SK-N-SH (cell line): ENCODE results near the gene COG3. TPM values are rescaled to one million over a fixed set of nuclear protein-coding genes. Genes with fewer than 3 reads are reported as not detected.

ENCODE experiments used
- CTCF ChIA-PET: fragments of 300-600, 350-600 bp; formaldehyde crosslinking; extraction: SDS; loops from one replicate; lab custom pipeline; 2021; lab: Yijun Ruan, JAX
- POLR2A ChIA-PET: fragments of 350-600 bp; sonication (Branson Sonifier 250); formaldehyde crosslinking; extraction: SDS; loops from one replicate; lab custom pipeline; 2020; ENCODE audit warnings: antibody characterized with exemption, inconsistent platforms; lab: Yijun Ruan, JAX
- DNase-seq: peaks from one replicate; pipeline ENCODE4 v3.0.0; 2012
- H2AFZ ChIP-seq: fragments of 200-600 bp; sonication (generic); 2 replicates; pipeline ENCODE4 v1.8.1; 2016; ENCODE audit warnings: antibody characterized with exemption, mild to moderate bottlenecking, low read depth
- H3F3A ChIP-seq: fragments of 200-600 bp; sonication (generic); replicated peaks from 2 replicates; pipeline ENCODE3; 2016; ENCODE audit warnings: antibody characterized with exemption, mild to moderate bottlenecking; ENCODE audit not compliant: insufficient read depth
- H3K27ac ChIP-seq, 2 experiments: fragments of 200-500 bp in 1 of 2; fragments of 200-600 bp in 1 of 2; sonication (Bioruptor generic) in 1 of 2; sonication (generic), shearing (Covaris generic) in 1 of 2; 2 replicates each; pipeline versions ENCODE4 v1.5.1 to v1.6.1; 2014 to 2016; ENCODE audit warnings: low read depth in 2 of 2, inconsistent platforms in 1 of 2, low read length in 1 of 2, mild to moderate bottlenecking in 1 of 2, mixed read lengths in 1 of 2
- H3K27me3 ChIP-seq: fragments of 200-600 bp; sonication (generic), shearing (Covaris generic); 2 replicates; pipeline ENCODE4 v1.6.1; 2016; ENCODE audit warnings: mixed run types; ENCODE audit not compliant: insufficient read depth
- H3K36me3 ChIP-seq, 2 experiments: fragments of 200-500 bp in 1 of 2; fragments of 200-600 bp in 1 of 2; sonication (Bioruptor generic) in 1 of 2; sonication (generic) in 1 of 2; replicated peaks in 1 of 2; 2 replicates each; pipeline versions ENCODE3 to v1.5.1; 2014 to 2016; ENCODE audit warnings: low read length in 1 of 2, mild to moderate bottlenecking in 1 of 2; ENCODE audit not compliant: insufficient read depth in 2 of 2, control insufficient read depth in 1 of 2
- H3K4me1 ChIP-seq, 2 experiments: fragments of 200-500 bp in 1 of 2; fragments of 200-600 bp in 1 of 2; sonication (Bioruptor generic) in 1 of 2; sonication (generic), shearing (Covaris generic) in 1 of 2; 2 replicates each; pipeline versions ENCODE4 v1.5.1 to v1.6.1; 2014 to 2016; ENCODE audit warnings: low read depth in 1 of 2, low read length in 1 of 2, mixed run types in 1 of 2; ENCODE audit not compliant: insufficient read depth in 2 of 2, control insufficient read depth in 1 of 2
- H3K4me2 ChIP-seq: fragments of 200-600 bp; sonication (generic), shearing (Covaris generic); 2 replicates; pipeline ENCODE4 v1.6.1; 2017; ENCODE audit warnings: mixed run types
- H3K4me3 ChIP-seq, 2 experiments: fragments of 200-500 bp in 1 of 2; fragments of 200-600 bp in 1 of 2; sonication (Bioruptor generic) in 1 of 2; sonication (generic), shearing (Covaris generic) in 1 of 2; 2 replicates each; pipeline versions ENCODE4 v1.5.1 to v1.8.1; 2014 to 2016; ENCODE audit warnings: low read depth in 2 of 2, inconsistent platforms in 1 of 2, low read length in 1 of 2, mild to moderate bottlenecking in 1 of 2, mixed read lengths in 1 of 2, moderate library complexity in 1 of 2
- H3K79me2 ChIP-seq: fragments of 200-600 bp; sonication (generic); 2 replicates; pipeline ENCODE4 v1.8.1; 2017; ENCODE audit warnings: mild to moderate bottlenecking; ENCODE audit not compliant: insufficient read depth
- H3K9ac ChIP-seq: fragments of 200-600 bp; sonication (generic); 2 replicates; pipeline ENCODE4 v1.6.1; 2017; ENCODE audit warnings: mixed run types
- H3K9me2 ChIP-seq: fragments of 200-600 bp; sonication (generic); 2 replicates; pipeline ENCODE4 v1.6.1; 2017; ENCODE audit warnings: mixed run types
- H3K9me3 ChIP-seq: fragments of 200-600 bp; sonication (generic); 2 replicates; pipeline ENCODE4 v1.6.1; 2017; ENCODE audit warnings: mixed run types, mild to moderate bottlenecking, moderate library complexity
- H4K20me1 ChIP-seq: fragments of 200-600 bp; sonication (generic); 2 replicates; pipeline ENCODE4 v1.6.1; 2017; ENCODE audit warnings: mild to moderate bottlenecking, mixed run types; ENCODE audit not compliant: insufficient read depth
- GABPA ChIP-seq: IDR thresholded peaks from 2 replicates; pipeline ENCODE4 v1.4.0; 2012; ENCODE audit warnings: low read depth, mild to moderate bottlenecking
- NFIC ChIP-seq: IDR thresholded peaks from 2 replicates; pipeline ENCODE4 v1.4.0; 2012; ENCODE audit warnings: borderline replicate concordance
- RFX5 ChIP-seq: IDR thresholded peaks from 2 replicates; pipeline ENCODE4 v1.6.1; 2012; ENCODE audit warnings: mild to moderate bottlenecking, improper control_type of control experiment, low read length
- SMC3 ChIP-seq: IDR thresholded peaks from 2 replicates; pipeline ENCODE4 v1.6.1; 2012; ENCODE audit warnings: low read depth, low read length, improper control_type of control experiment
- WGBS: methylation state at CpG from one replicate; pipeline ENCODE4 v1.1.6; 2017; ENCODE audit warnings: low lambda C conversion rate; 5-methylcytosine and 5-hydroxymethylcytosine counted together
- polyA plus RNA-seq, 3 experiments: library from polyadenylated mRNA; depleted of rRNA; stranded (reverse); fragments of >200 nt; gene quantifications; 2 replicates each; pipeline ENCODE4 v1.2.3, GENCODE V29; 2012
- TF ChIP-seq, protein P1 (sequence below): fragments of 200-600 bp; sonication (generic); IDR thresholded peaks from 2 replicates; pipeline ENCODE4 v1.6.1; 2017; ENCODE audit warnings: antibody characterized with exemption, mild to moderate bottlenecking, moderate library complexity
- TF ChIP-seq, protein P2 (sequence below): IDR thresholded peaks from 2 replicates; pipeline ENCODE4 v1.4.0; 2012; ENCODE audit warnings: low read depth, borderline replicate concordance
- TF ChIP-seq, protein P3 (sequence below): IDR thresholded peaks from 2 replicates; pipeline ENCODE4; 2012
- TF ChIP-seq, protein P4 (sequence below): IDR thresholded peaks from 2 replicates; pipeline ENCODE4 v1.4.0; 2012; ENCODE audit warnings: low read depth

The COG3 gene
- polyA plus RNA-seq, 1 of the 3 experiments (the other 2 are of a cell fraction), result 25.6 TPM

DNA sequence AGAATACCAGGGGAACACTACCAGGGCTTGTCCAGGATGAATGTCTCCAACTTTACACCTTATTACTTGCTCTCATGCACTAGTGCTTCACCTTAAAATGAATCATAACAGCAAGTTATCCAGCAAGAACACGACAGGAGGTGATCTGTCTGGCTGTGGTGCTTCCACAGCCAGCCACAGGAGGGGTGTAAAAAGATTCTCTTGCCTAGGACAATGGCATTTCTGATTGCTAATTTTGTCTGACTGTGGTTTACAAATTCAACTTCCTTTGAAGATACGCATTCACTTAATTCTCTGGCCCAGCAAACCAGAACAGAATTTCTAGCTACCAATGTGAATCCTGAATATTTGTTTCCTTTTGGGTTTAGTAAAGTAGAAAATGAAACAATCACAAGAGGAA lies 23.1 kb upstream of the COG3 start:
- CTCF ChIA-PET, result interaction anchor here (0.7 kb wide), 2 partner anchors 21 to 163 kb away, joined by 3 read pairs; no protein-coding TSS in a partner anchor
- POLR2A ChIA-PET, result no interaction called here
- peaks cover 10% of the 10 kb centered on the region for H3F3A ChIP-seq
- H3K4me1 ChIP-seq, result peaks cover 0 to 5% of the 10 kb centered on the region in 2 experiments; a peak in 1 of 4 replicates
- no peaks in the 10 kb centered on the region for H3K79me2 ChIP-seq
- H3K9me2 ChIP-seq, result no peaks in the 10 kb centered on the region
- no peak for DNase-seq
- no peak overlapping the region for H3K4me3 ChIP-seq
- H4K20me1 ChIP-seq, result no peaks in the 10 kb centered on the region
- TF ChIP-seq, protein P1, sequence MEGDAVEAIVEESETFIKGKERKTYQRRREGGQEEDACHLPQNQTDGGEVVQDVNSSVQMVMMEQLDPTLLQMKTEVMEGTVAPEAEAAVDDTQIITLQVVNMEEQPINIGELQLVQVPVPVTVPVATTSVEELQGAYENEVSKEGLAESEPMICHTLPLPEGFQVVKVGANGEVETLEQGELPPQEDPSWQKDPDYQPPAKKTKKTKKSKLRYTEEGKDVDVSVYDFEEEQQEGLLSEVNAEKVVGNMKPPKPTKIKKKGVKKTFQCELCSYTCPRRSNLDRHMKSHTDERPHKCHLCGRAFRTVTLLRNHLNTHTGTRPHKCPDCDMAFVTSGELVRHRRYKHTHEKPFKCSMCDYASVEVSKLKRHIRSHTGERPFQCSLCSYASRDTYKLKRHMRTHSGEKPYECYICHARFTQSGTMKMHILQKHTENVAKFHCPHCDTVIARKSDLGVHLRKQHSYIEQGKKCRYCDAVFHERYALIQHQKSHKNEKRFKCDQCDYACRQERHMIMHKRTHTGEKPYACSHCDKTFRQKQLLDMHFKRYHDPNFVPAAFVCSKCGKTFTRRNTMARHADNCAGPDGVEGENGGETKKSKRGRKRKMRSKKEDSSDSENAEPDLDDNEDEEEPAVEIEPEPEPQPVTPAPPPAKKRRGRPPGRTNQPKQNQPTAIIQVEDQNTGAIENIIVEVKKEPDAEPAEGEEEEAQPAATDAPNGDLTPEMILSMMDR, result peak; percentile 41
- no peak for TF ChIP-seq RFX5
- peak overlapping the region; percentile 58; the same call in 1 of the 2 replicates for H2AFZ ChIP-seq
- no peaks in the 10 kb centered on the region for H3K36me3 ChIP-seq
- 51% methylated on average over 2 of the region's 2 CpGs for WGBS
- no peaks in the 10 kb centered on the region for H3K9me3 ChIP-seq
- H3K27me3 ChIP-seq, result no peaks in the 10 kb centered on the region
- peak overlapping the region in 1 of 2 experiments; percentile 13; a peak in 1 of 4 replicates for H3K27ac ChIP-seq
- no peak overlapping the region for H3K9ac ChIP-seq
- H3K4me2 ChIP-seq, result 0 out of 2 replicates have a peak overlapping the region, but pooled peaks have one; percentile 26

DNA sequence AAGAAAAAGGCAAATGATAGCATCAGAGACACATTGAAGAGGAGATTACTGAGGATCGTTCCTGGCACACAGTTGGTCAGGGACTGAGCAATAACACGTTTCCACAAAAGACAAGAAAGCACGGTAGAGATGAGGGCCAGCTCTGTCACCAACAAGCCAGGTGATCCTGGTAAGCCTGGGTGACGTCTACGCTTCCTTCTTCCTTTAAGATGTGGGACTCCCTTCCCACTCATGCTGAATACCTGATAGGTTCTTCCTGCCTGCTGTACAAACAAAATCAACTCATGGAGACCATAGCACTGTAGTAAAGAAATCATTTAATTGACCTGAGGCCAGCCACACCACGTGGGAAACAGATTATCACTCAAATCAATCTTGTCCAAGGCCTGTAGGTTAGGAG lies 19.7 kb upstream of the COG3 start:
- Histone ChIP-seq H3K79me2 (no peaks in the 10 kb centered on the region), H3K4me3 (no peak overlapping the region), H2AFZ (no peak overlapping the region), H3K4me1 (peaks cover 0 to 5% of the 10 kb centered on the region in 2 experiments; a peak in 1 of 4 replicates), H3K9me3 (no peaks in the 10 kb centered on the region), H3K27me3 (no peaks in the 10 kb centered on the region), H3K9me2 (no peaks in the 10 kb centered on the region), H3K36me3 (no peaks in the 10 kb centered on the region), H3K9ac (no peak overlapping the region), H3K27ac (no peak overlapping the region), H4K20me1 (no peaks in the 10 kb centered on the region), H3K4me2 (no peak overlapping the region), H3F3A (peaks cover 8% of the 10 kb centered on the region)
- TF ChIP-seq NFIC (no peak), GABPA (no peak), SMC3 (no peak)
- TF ChIP-seq, protein P2, sequence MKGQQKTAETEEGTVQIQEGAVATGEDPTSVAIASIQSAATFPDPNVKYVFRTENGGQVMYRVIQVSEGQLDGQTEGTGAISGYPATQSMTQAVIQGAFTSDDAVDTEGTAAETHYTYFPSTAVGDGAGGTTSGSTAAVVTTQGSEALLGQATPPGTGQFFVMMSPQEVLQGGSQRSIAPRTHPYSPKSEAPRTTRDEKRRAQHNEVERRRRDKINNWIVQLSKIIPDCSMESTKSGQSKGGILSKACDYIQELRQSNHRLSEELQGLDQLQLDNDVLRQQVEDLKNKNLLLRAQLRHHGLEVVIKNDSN, result no peak
- TF ChIP-seq, protein P3, sequence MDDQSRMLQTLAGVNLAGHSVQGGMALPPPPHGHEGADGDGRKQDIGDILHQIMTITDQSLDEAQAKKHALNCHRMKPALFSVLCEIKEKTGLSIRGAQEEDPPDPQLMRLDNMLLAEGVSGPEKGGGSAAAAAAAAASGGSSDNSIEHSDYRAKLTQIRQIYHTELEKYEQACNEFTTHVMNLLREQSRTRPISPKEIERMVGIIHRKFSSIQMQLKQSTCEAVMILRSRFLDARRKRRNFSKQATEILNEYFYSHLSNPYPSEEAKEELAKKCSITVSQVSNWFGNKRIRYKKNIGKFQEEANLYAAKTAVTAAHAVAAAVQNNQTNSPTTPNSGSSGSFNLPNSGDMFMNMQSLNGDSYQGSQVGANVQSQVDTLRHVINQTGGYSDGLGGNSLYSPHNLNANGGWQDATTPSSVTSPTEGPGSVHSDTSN, result no peak
- TF ChIP-seq, protein P4, sequence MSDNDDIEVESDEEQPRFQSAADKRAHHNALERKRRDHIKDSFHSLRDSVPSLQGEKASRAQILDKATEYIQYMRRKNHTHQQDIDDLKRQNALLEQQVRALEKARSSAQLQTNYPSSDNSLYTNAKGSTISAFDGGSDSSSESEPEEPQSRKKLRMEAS, result no peak
- CTCF ChIA-PET, result no interaction called here
- WGBS, result 68% methylated on average over 6 of the region's 6 CpGs
- POLR2A ChIA-PET, result interaction anchor here (1.0 kb wide), 1 partner anchor 11 kb away, joined by 3 read pairs; no protein-coding TSS in a partner anchor
- no peak for DNase-seq
